MCF 10A (cell line): ENCODE results near the gene EIF1AD. TPM values are rescaled to one million over a fixed set of nuclear protein-coding genes. Genes with fewer than 3 reads are reported as not detected.
A peak's percentile ranks its signal among the peaks of the same experiment; 100 is the strongest.
"Not testable (repeated sequence)": the region's sequence is repeated elsewhere in the genome, so short reads cannot be mapped to it uniquely, and the experiment has no call there.

ENCODE experiments used
- BruUV-seq: library from RNA; stranded (reverse); fragments of 400-500 nt; replicated peaks from 2 replicates; lab custom pipeline; 2021; lab: Mats Ljungman, UMichigan
- CTCF ChIA-PET: fragments of 300-600 bp; sonication (Branson Sonifier 250); formaldehyde crosslinking; extraction: SDS; loops from one replicate; lab custom pipeline; 2021; ENCODE audit warnings: antibody characterized with exemption, inconsistent platforms; lab: Yijun Ruan, JAX
- POLR2A ChIA-PET: fragments of 300-600, 350-650 bp; sonication (Branson Sonifier 250); formaldehyde crosslinking; extraction: SDS; loops from one replicate; lab custom pipeline; 2020; ENCODE audit warnings: antibody characterized with exemption, inconsistent platforms; lab: Yijun Ruan, JAX
- DNase-seq: peaks from one replicate; pipeline ENCODE4 v3.0.0-alpha.2; 2018; ENCODE audit not compliant: unreplicated experiment
- H3K27ac Mint-ChIP-seq: one replicate; pipeline ENCODE4 v1.8.0; 2022; ENCODE audit warnings: mild to moderate bottlenecking, low read depth, mixed read lengths; ENCODE audit not compliant: unreplicated experiment
- H3K27me3 Mint-ChIP-seq: one replicate; pipeline ENCODE4 v1.8.0; 2022; ENCODE audit warnings: mixed read lengths; ENCODE audit not compliant: insufficient read depth, unreplicated experiment
- H3K36me3 Mint-ChIP-seq: one replicate; pipeline ENCODE4 v1.8.0; 2022; ENCODE audit warnings: mild to moderate bottlenecking, moderate library complexity, mixed read lengths; ENCODE audit not compliant: insufficient read depth, unreplicated experiment
- H3K4me1 Mint-ChIP-seq: one replicate; pipeline ENCODE4 v1.8.0; 2022; ENCODE audit warnings: mixed read lengths; ENCODE audit not compliant: insufficient read depth, unreplicated experiment
- H3K4me3 Mint-ChIP-seq: one replicate; pipeline ENCODE4 v1.8.0; 2022; ENCODE audit warnings: mild to moderate bottlenecking, moderate library complexity, mixed read lengths; ENCODE audit not compliant: unreplicated experiment
- H3K9me3 Mint-ChIP-seq: one replicate; pipeline ENCODE4 v1.8.0; 2022; ENCODE audit warnings: mixed read lengths; ENCODE audit not compliant: unreplicated experiment
- CTCF ChIP-seq: fragments of 200-600 bp; IDR thresholded peaks from one replicate; pipeline ENCODE4 v1.8.0; 2022; ENCODE audit warnings: antibody characterized with exemption, mild to moderate bottlenecking; ENCODE audit not compliant: unreplicated experiment
- intact Hi-C: fragments of 100-400 bp; cut with micrococcal nuclease; formaldehyde crosslinking; loops from 2 replicates; pipeline ENCODE4 v1.14.1; 2022
- total RNA-seq: library from RNA; stranded (reverse); gene quantifications from 2 replicates; pipeline ENCODE4 v1.2.3, GENCODE V29; 2022

Gene EIF1AD
- total RNA-seq, 1 experiment from 2014 or later = 21.7 TPM

- Mint-ChIP-seq H3K4me3 (no peak overlapping the region), H3K27ac (no peak overlapping the region), H3K9me3 (no peaks in the 10 kb centered on the region), H3K27me3 (no peaks in the 10 kb centered on the region), H3K36me3 (no peaks in the 10 kb centered on the region), H3K4me1 (peaks cover 20% of the 10 kb centered on the region)
- ChIA-PET CTCF (interaction anchor here (1.5 to 1.8 kb wide), 3 partner anchors 10 to 33 kb away, joined by 4 to 12 read pairs (median 11); no protein-coding TSS in a partner anchor), POLR2A (interaction anchor here (0.8 to 2.9 kb wide), 4 partner anchors 9 to 10 kb away, joined by 3 to 10 read pairs (median 4); partner anchors contain the start of genes BANF1 and EIF1AD)
- DNase-seq = no peak
- BruUV-seq = no TSS peak
- intact Hi-C loops = no loop called here
- TF ChIP-seq CTCF = no peak
Observed at GRCh38 chr11:66012371-66012945, 10.5 kb upstream of the EIF1AD start.

- DNase-seq = no peak
- no peak for TF ChIP-seq CTCF
- no peaks in the 10 kb centered on the region for H3K27me3 Mint-ChIP-seq
- H3K4me3 Mint-ChIP-seq = no peak within 1 kb of the TSS
- BruUV-seq = no TSS peak
- peak within 1 kb of the TSS; percentile 9 for H3K27ac Mint-ChIP-seq
- H3K36me3 Mint-ChIP-seq = no peaks in the 10 kb centered on the region
- ChIA-PET POLR2A (interaction anchor here (0.6 to 2.9 kb wide), 5 partner anchors 8 to 210 kb away, joined by 3 to 10 read pairs (median 3); partner anchors contain the start of genes BANF1 and EIF1AD), CTCF (interaction anchor here (0.7 to 1.6 kb wide), 7 partner anchors 9 to 188 kb away, joined by 3 to 12 read pairs (median 4); no protein-coding TSS in a partner anchor)
- peaks cover 20% of the 10 kb centered on the region for H3K4me1 Mint-ChIP-seq
- H3K9me3 Mint-ChIP-seq = no peaks in the 10 kb centered on the region
- intact Hi-C loops = no loop called here
Observed at GRCh38 chr11:66011785-66012303, 9.9 kb upstream of the EIF1AD start, which contains the start of gene CST6. Gene CST6, plus strand, starts transcription at chr11:66012008. Its CDS starts 37 bp downstream, at chr11:66012045.

GRCh38 chr11:66011239-66011784 lies 9.4 kb upstream of the EIF1AD start:
- Mint-ChIP-seq H3K9me3 (no peaks in the 10 kb centered on the region), H3K4me1 (peaks cover 20% of the 10 kb centered on the region), H3K27ac (peak overlapping the region; percentile 9), H3K36me3 (no peaks in the 10 kb centered on the region), H3K4me3 (no peak overlapping the region), H3K27me3 (no peaks in the 10 kb centered on the region)
- ChIA-PET CTCF (interaction anchor here (0.7 to 1.6 kb wide), 7 partner anchors 9 to 189 kb away, joined by 3 to 12 read pairs (median 4); no protein-coding TSS in a partner anchor), POLR2A (interaction anchor here (0.6 to 2.9 kb wide), 4 partner anchors 9 to 211 kb away, joined by 3 to 10 read pairs (median 4); partner anchors contain the start of genes BANF1 and EIF1AD)
- intact Hi-C loops = no loop called here
- no peak for TF ChIP-seq CTCF
- BruUV-seq = no TSS peak
- DNase-seq = peak; percentile 86

- ChIA-PET POLR2A (interaction anchor here (0.6 to 2.4 kb wide), 3 partner anchors 31 to 42 kb away, joined by 3 to 16 read pairs (median 3); partner anchors contain the start of gene SF3B2), CTCF (interaction anchor here (3.5 kb wide), 1 partner anchor 12 kb away, joined by 31 read pairs; no protein-coding TSS in a partner anchor)
- DNase-seq, H3K9me3 Mint-ChIP-seq, BruUV-seq, H3K27ac Mint-ChIP-seq, intact Hi-C loops, H3K27me3 Mint-ChIP-seq, H3K4me3 Mint-ChIP-seq: not testable (repeated sequence)
- Mint-ChIP-seq H3K4me1 (peaks cover 14% of the 10 kb centered on the region), H3K36me3 (peaks cover 11% of the 10 kb centered on the region)
Observed at GRCh38 chr11:66010036-66010435, 8.1 kb upstream of the EIF1AD start.
